H1 (cell line): ENCODE data around the gene PRKD3. TPM values are rescaled to one million over a fixed set of nuclear protein-coding genes. Genes with fewer than 3 reads are reported as not detected.

Source experiments
- CEBPB ChIP-seq: IDR thresholded peaks from 2 replicates; pipeline ENCODE4 v1.6.1; 2012; ENCODE audit warnings: low read depth, low read length
- CHD7 ChIP-seq: fragments of 300-600 bp; sonication (generic); IDR thresholded peaks from 2 replicates; pipeline ENCODE4 v1.7.1; 2012; ENCODE audit warnings: low read length, moderate library complexity, mild to moderate bottlenecking, inconsistent platforms; ENCODE audit not compliant: insufficient replicate concordance
- CREB1 ChIP-seq: IDR thresholded peaks from 2 replicates; pipeline ENCODE4 v1.6.1; 2012; ENCODE audit warnings: inconsistent platforms
- E2F6 ChIP-seq: IDR thresholded peaks from 2 replicates; pipeline ENCODE4 v1.6.1; 2012; ENCODE audit warnings: inconsistent platforms
- GABPA ChIP-seq: IDR thresholded peaks from 2 replicates; pipeline ENCODE4 v1.6.1; 2011; ENCODE audit warnings: mild to moderate bottlenecking, low read length, moderate library complexity, borderline replicate concordance; ENCODE audit not compliant: insufficient read depth
- HDAC6 ChIP-seq: IDR thresholded peaks from one replicate; pipeline ENCODE4 v1.7.1; 2012; ENCODE audit warnings: low read depth, mild to moderate bottlenecking, inconsistent platforms, low read length, moderate library complexity
- JUND ChIP-seq: IDR thresholded peaks from 2 replicates; pipeline ENCODE4 v1.6.1; 2011; ENCODE audit warnings: mild to moderate bottlenecking, improper control_type of control experiment, low read length
- KDM4A ChIP-seq: IDR thresholded peaks from one replicate; pipeline ENCODE4 v1.7.1; 2012; ENCODE audit warnings: low read depth, mild to moderate bottlenecking, moderate library complexity, low read length, inconsistent platforms; ENCODE audit not compliant: severe bottlenecking
- MAX ChIP-seq: IDR thresholded peaks from 2 replicates; pipeline ENCODE4 v1.6.1; 2012; ENCODE audit warnings: inconsistent platforms
- POLR2A ChIP-seq, 2 experiments: IDR thresholded peaks; 1 replicate in 1 of 2; 2 replicates in 1 of 2; pipeline ENCODE4 v1.6.1; 2011; ENCODE audit warnings: low read depth in 2 of 2, low read length in 2 of 2, mild to moderate bottlenecking in 2 of 2; ENCODE audit errors: control extremely low read depth in 1 of 2
- SIX5 ChIP-seq: IDR thresholded peaks from 2 replicates; pipeline ENCODE4 v1.6.1; 2011; ENCODE audit warnings: mild to moderate bottlenecking, low read depth, low read length
- SP4 ChIP-seq: IDR thresholded peaks from 2 replicates; pipeline ENCODE4 v1.6.1; 2012; ENCODE audit warnings: low read length, inconsistent platforms
- polyA plus RNA-seq, 7 experiments: library from polyadenylated mRNA; depleted of rRNA in 3 of 7; stranded (reverse) in 5 of 7; unstranded in 2 of 7; fragments of >200 nt in 5 of 7; fragments of 200-250 nt in 2 of 7; gene quantifications; 1 replicate in 5 of 7; 2 replicates in 1 of 7; 4 replicates in 1 of 7; pipeline versions ENCODE4 v1.2.1 to v1.2.3, GENCODE V29; 2011 to 2013; ENCODE audit warnings: missing spikeins in 2 of 7, mixed read lengths in 2 of 7
- total RNA-seq: library from RNA; stranded (reverse); fragmentation: NEBNext Ultra II Directional; extraction: Animal tissue kit (Norgen Biotek cat#: 25700); gene quantifications from 2 replicates; pipeline ENCODE4 v1.2.1, GENCODE V29; 2021

PRKD3 gene
- total and polyA plus RNA-seq, 2 of the 8 experiments (the other 6 are each of a cell fraction or from before 2014, with no cell fraction given), result 12.0 to 63.3 TPM

GRCh38 chr2:37325625-37326071 lies 1.0 kb upstream of the PRKD3 start (continued):
- no peak for TF ChIP-seq CHD7
- no peak for TF ChIP-seq SP4
- TF ChIP-seq GABPA, result no peak
- no peak for TF ChIP-seq JUND
- TF ChIP-seq MAX, result no peak
- no peak for TF ChIP-seq CREB1
- TF ChIP-seq KDM4A, result no peak
- TF ChIP-seq HDAC6, result no peak
- TF ChIP-seq E2F6, result no peak
- no peak for TF ChIP-seq POLR2A (IDR thresholded peaks at IDR 0.05; ENCODE audit: control extremely low read depth in 1 of 2, low read depth in 2 of 2, low read length in 2 of 2)
- no peak for TF ChIP-seq CEBPB
- no peak for TF ChIP-seq SIX5
